Bronchial epithelial cell (primary cell): Measurements from ENCODE around the gene TBX20. TPM values are rescaled to one million over a fixed set of nuclear protein-coding genes. Genes with fewer than 3 reads are reported as not detected.

Experiments
- DNase-seq: peaks from one replicate; pipeline ENCODE4 v3.0.0-alpha.2; 2010; ENCODE audit warnings: low read depth
- FAIRE-seq: peaks from 2 replicates; lab custom pipeline; 2011; peaks lifted over from hg19 to GRCh38; lab: Jason Lieb, UNC
- H3K27me3 ChIP-seq: 2 replicates; pipeline ENCODE4 v1.5.1; 2011; ENCODE audit warnings: low read length; ENCODE audit not compliant: control insufficient read depth, insufficient read depth
- H3K36me3 ChIP-seq: 2 replicates; pipeline ENCODE4 v1.5.1; 2011; ENCODE audit warnings: low read length; ENCODE audit not compliant: control insufficient read depth, insufficient read depth
- H3K4me3 ChIP-seq: 2 replicates; pipeline ENCODE4 v1.5.1; 2011; ENCODE audit warnings: mild to moderate bottlenecking, low read depth, low read length, control low read depth
- total RNA-seq: library from RNA; depleted of rRNA; stranded (reverse); fragments of >200 nt; gene quantifications from 2 replicates; pipeline ENCODE4 v1.2.1, GENCODE V29; 2014
- TF ChIP-seq, protein P1 (sequence below): IDR thresholded peaks from 2 replicates; pipeline ENCODE4 v1.5.1; 2011; ENCODE audit warnings: mild to moderate bottlenecking, moderate library complexity, low read length, control low read depth, inconsistent platforms; ENCODE audit not compliant: insufficient read depth, severe bottlenecking

Gene TBX20
- total RNA-seq, 1 donor from 2014 or later: under 0.01 TPM

DNA sequence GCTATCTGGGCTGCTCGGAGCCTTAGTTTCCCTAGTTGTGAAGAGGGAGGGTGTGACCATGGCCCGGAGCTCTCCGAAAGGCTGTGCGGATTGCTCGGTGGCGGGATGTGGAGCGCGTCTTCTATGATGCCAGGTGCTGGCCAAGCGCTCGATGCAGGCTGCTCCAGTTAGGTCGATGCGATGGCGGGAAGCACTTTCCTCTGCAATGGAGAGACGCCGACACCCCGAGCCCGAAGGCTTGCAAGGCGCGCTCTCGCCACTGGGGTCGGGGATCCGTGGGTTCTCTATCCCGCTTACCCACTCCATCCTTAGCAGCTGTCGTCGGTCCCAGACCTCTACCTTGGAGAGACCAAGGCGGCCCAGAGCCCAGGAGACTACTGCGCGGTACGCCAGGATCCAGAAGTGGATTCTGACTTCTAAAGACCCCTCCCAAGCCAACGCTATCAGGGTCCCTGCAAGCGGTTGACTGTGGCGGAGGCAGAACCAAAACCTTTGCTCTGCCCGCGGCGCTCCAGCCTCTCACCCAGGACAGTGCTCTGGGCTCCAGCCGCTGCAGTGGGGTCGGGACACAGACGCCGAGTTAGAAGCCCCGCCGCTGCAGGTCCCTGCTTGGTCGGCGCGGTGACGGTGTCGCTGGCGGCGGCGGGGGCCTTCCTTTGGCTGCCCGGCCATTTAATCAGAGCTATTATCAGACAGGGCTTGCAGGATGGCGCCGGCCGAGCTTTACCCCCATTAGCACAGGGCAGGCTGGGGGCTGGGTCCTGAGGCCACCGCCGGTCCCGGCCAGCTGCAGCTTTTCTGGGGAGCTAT, 7.8 kb upstream of the TBX20 start:
- TF ChIP-seq, protein P1, sequence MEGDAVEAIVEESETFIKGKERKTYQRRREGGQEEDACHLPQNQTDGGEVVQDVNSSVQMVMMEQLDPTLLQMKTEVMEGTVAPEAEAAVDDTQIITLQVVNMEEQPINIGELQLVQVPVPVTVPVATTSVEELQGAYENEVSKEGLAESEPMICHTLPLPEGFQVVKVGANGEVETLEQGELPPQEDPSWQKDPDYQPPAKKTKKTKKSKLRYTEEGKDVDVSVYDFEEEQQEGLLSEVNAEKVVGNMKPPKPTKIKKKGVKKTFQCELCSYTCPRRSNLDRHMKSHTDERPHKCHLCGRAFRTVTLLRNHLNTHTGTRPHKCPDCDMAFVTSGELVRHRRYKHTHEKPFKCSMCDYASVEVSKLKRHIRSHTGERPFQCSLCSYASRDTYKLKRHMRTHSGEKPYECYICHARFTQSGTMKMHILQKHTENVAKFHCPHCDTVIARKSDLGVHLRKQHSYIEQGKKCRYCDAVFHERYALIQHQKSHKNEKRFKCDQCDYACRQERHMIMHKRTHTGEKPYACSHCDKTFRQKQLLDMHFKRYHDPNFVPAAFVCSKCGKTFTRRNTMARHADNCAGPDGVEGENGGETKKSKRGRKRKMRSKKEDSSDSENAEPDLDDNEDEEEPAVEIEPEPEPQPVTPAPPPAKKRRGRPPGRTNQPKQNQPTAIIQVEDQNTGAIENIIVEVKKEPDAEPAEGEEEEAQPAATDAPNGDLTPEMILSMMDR: no peak
- DNase-seq: no peak
- FAIRE-seq: no peak
- H3K27me3 ChIP-seq: peaks cover 35% of the 10 kb centered on the region
- no peak overlapping the region for H3K4me3 ChIP-seq
- no peaks in the 10 kb centered on the region for H3K36me3 ChIP-seq

DNA sequence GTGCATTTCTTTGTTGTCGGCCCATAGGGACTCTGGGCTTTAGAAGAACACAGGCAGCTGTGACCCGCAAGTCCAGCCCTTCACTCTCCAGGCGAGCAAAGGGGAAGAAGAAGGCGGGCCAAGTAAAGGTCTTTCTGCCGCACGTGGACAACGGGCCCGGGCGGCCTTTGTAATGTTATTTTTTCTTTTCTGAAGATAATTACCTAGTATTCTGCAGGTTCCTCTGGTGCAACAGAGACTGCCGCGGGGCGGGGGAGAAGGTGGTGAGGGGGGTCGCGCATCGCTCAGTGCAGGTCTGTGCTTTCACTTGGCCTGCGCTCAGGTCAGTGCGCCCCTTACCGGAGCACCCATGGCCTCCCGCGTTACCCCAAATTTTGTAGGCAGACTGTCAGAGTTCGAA, 7.1 kb upstream of the TBX20 start:
- FAIRE-seq: no peak

DNA sequence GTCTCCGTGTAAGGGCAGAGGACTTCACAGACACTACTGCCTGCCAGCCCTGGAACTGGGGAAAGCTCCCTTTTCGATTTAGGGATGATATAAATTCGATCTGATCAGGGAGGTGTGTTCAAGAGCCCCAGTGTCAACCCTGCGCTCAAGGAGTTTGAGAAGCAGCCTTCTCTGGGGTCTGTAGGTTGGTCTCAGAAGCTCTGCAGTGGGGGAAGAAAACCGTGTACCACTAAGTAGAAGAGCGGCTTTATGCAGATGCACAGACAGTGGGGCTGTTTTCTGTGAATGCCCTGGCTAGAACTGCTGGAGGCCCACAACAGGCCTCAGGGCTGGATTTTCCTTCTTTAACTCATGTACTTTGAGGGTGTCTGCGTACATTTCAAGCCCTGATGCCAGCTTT, 6.3 kb upstream of the TBX20 start:
- Histone ChIP-seq H3K4me3 (no peak overlapping the region), H3K27me3 (peaks cover 47% of the 10 kb centered on the region), H3K36me3 (no peaks in the 10 kb centered on the region)
- TF ChIP-seq, protein P1: no peak
- FAIRE-seq: no peak
- DNase-seq: no peak

More for the DNA sequence above, 7.1 kb upstream of the TBX20 start:
- H3K36me3 ChIP-seq: no peaks in the 10 kb centered on the region
- no peak for DNase-seq
- H3K27me3 ChIP-seq: peaks cover 41% of the 10 kb centered on the region
- TF ChIP-seq, protein P1: no peak
- H3K4me3 ChIP-seq: no peak overlapping the region

DNA sequence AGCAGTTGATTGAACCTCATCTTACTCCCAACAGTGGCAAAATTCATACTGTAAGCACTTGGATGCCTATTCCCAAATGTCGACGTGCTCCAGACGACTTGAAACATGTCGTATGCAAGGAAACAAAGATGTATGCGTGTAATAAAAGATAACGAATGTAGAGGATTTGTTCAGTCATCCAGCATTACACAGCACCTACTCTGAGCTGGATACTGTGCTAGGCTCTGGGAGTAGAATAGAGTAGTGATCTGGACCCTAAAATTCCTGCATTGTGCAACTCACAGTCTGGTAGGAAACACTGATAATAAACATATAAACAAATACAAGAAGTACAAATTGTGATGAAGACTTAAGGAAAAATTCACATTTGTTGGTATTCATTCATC, 5.6 kb upstream of the TBX20 start:
- Histone ChIP-seq H3K4me3 (no peak overlapping the region), H3K27me3 (peaks cover 53% of the 10 kb centered on the region), H3K36me3 (no peaks in the 10 kb centered on the region)
- TF ChIP-seq, protein P1: no peak
- FAIRE-seq: no peak
- DNase-seq: no peak

DNA sequence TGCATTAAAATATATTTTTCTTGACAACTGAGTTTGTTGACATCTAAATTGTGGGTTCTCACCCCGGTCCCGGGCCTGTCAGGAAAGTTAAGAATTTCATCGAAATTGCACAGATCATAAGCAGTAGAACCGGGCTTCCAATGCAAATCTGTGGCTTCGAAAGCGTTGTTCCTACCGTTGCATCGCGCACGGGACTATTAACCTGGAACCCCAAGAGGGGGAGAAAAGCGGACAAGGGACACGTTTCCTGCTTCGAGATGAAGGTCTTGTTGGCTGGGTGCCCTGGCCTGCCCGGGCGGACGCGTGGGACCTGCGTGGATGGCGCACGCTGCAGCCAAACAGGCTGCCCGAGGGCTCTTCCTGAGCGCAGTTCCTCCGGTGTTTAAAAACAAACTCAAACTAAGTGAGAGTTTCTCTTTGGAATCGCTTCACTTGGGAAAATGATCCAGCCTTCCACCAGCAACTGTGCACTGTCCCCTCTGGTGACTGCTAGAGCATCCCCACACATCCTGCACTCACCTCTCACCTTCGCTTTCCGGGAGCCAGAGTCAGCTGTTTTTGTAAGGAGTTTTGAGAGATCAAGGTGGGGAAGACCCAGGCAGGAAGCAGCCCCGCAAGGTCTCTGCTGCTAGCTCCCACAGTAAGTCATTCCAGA, 5.1 kb upstream of the TBX20 start:
- FAIRE-seq: no peak
- peaks cover 57% of the 10 kb centered on the region for H3K27me3 ChIP-seq

More for the DNA sequence above, 5.1 kb upstream of the TBX20 start:
- Histone ChIP-seq H3K36me3 (no peaks in the 10 kb centered on the region), H3K4me3 (no peak overlapping the region)
- TF ChIP-seq, protein P1: no peak
- no peak for DNase-seq
